Nephron (organoid): Measurements from ENCODE around the gene PRAC1.

Experiments
- H3K27ac Mint-ChIP-seq, 3 experiments: 2 replicates each; pipeline ENCODE4 v1.8.0; 2020; ENCODE audit warnings: mixed read lengths in 3 of 3, mild to moderate bottlenecking in 2 of 3, moderate library complexity in 1 of 3
- H3K27me3 Mint-ChIP-seq: 2 replicates; pipeline ENCODE4 v1.8.0; 2021; ENCODE audit warnings: low read depth, mild to moderate bottlenecking, moderate library complexity, mixed read lengths
- H3K36me3 Mint-ChIP-seq: 2 replicates; pipeline ENCODE4 v1.8.0; 2020; ENCODE audit warnings: low read depth, mixed read lengths
- H3K4me1 Mint-ChIP-seq: 2 replicates; pipeline ENCODE4 v1.8.0; 2020; ENCODE audit warnings: mixed read lengths
- H3K4me3 Mint-ChIP-seq, 3 experiments: 2 replicates each; pipeline ENCODE4 v1.8.0; 2020; ENCODE audit warnings: mild to moderate bottlenecking in 3 of 3, mixed read lengths in 3 of 3, moderate library complexity in 2 of 3
- H3K9me3 Mint-ChIP-seq: 2 replicates; pipeline ENCODE4 v1.8.0; 2020; ENCODE audit warnings: mixed read lengths
- CTCF ChIP-seq, 3 experiments: fragments of 200-600 bp; sonication (generic); IDR thresholded peaks; one replicate each; pipeline ENCODE4 v1.5.0; 2021; ENCODE audit warnings: antibody characterized with exemption in 3 of 3; ENCODE audit not compliant: unreplicated experiment in 3 of 3

The PRAC1 gene

GRCh38 chr17:48738803-48739526, 16.6 kb upstream of the PRAC1 start:
- H3K4me3 Mint-ChIP-seq = no peak overlapping the region
- H3K9me3 Mint-ChIP-seq = peaks cover 6% of the 10 kb centered on the region
- TF ChIP-seq CTCF (IDR thresholded peaks at IDR 0.05; ENCODE audit: unreplicated experiment in 3 of 3) = no peak
- no peak overlapping the region for H3K27ac Mint-ChIP-seq
- no peaks in the 10 kb centered on the region for H3K36me3 Mint-ChIP-seq
- H3K4me1 Mint-ChIP-seq = peaks cover 9% of the 10 kb centered on the region
- H3K27me3 Mint-ChIP-seq = peaks cover 100% of the 10 kb centered on the region

- Mint-ChIP-seq H3K4me1 (peaks cover 15% of the 10 kb centered on the region), H3K27me3 (peaks cover 100% of the 10 kb centered on the region), H3K4me3 (no peak overlapping the region), H3K27ac (no peak overlapping the region), H3K36me3 (no peaks in the 10 kb centered on the region), H3K9me3 (peaks cover 6% of the 10 kb centered on the region)
- no peak for TF ChIP-seq CTCF (IDR thresholded peaks at IDR 0.05; ENCODE audit: unreplicated experiment in 3 of 3)
Observed at GRCh38 chr17:48738424-48738802, 16.1 kb upstream of the PRAC1 start.

GRCh38 chr17:48737330-48738043, 15.2 kb upstream of the PRAC1 start:
- no peak for TF ChIP-seq CTCF (IDR thresholded peaks at IDR 0.05; ENCODE audit: unreplicated experiment in 3 of 3)

GRCh38 chr17:48735062-48735351, 12.7 kb upstream of the PRAC1 start:
- Mint-ChIP-seq H3K9me3 (peaks cover 4% of the 10 kb centered on the region), H3K27ac (no peak overlapping the region), H3K4me1 (peaks cover 27% of the 10 kb centered on the region), H3K4me3 (no peak overlapping the region), H3K27me3 (peaks cover 100% of the 10 kb centered on the region), H3K36me3 (no peaks in the 10 kb centered on the region)
- no peak for TF ChIP-seq CTCF (IDR thresholded peaks at IDR 0.05; ENCODE audit: unreplicated experiment in 3 of 3)

More at GRCh38 chr17:48737330-48738043, 15.2 kb upstream of the PRAC1 start:
- H3K36me3 Mint-ChIP-seq = no peaks in the 10 kb centered on the region
- peaks cover 9% of the 10 kb centered on the region for H3K9me3 Mint-ChIP-seq
- H3K27me3 Mint-ChIP-seq = peaks cover 100% of the 10 kb centered on the region
- no peak overlapping the region for H3K4me3 Mint-ChIP-seq
- H3K4me1 Mint-ChIP-seq = peaks cover 21% of the 10 kb centered on the region
- H3K27ac Mint-ChIP-seq = no peak overlapping the region

GRCh38 chr17:48734333-48735061, 12.2 kb upstream of the PRAC1 start:
- Mint-ChIP-seq H3K27ac (peak overlapping the region in 1 of 3 experiments; percentile 42), H3K9me3 (peaks cover 4% of the 10 kb centered on the region), H3K4me3 (no peak overlapping the region), H3K36me3 (no peaks in the 10 kb centered on the region), H3K4me1 (peaks cover 30% of the 10 kb centered on the region), H3K27me3 (peaks cover 100% of the 10 kb centered on the region)
- TF ChIP-seq CTCF (IDR thresholded peaks at IDR 0.05; ENCODE audit: unreplicated experiment in 3 of 3) = no peak
